Thyroid gland (tissue), 4 donors: ENCODE results near the gene ANKRD27.
"Not testable (repeated sequence)": the region's sequence is repeated elsewhere in the genome, so short reads cannot be mapped to it uniquely, and the experiment has no call there.

Experiments used
- POLR2A ChIP-seq, 2 donors: fragments of 450-650 bp; IDR thresholded peaks; one replicate each; pipeline ENCODE4 v1.6.1; 2017; ENCODE audit warnings: antibody characterized with exemption in 2 of 2, mild to moderate bottlenecking in 2 of 2, moderate library complexity in 1 of 2
- TF ChIP-seq, protein P1 (sequence below), 6 experiments: fragments of 200-600 bp in 3 of 6; fragments of 450-650 bp in 3 of 6; sonication (generic) in 3 of 6; IDR thresholded peaks; one replicate each; pipeline ENCODE4 v1.5.1; 2016 to 2019; ENCODE audit warnings: antibody characterized with exemption in 6 of 6, mild to moderate bottlenecking in 2 of 6, inconsistent platforms in 1 of 6, moderate library complexity in 1 of 6

DNA sequence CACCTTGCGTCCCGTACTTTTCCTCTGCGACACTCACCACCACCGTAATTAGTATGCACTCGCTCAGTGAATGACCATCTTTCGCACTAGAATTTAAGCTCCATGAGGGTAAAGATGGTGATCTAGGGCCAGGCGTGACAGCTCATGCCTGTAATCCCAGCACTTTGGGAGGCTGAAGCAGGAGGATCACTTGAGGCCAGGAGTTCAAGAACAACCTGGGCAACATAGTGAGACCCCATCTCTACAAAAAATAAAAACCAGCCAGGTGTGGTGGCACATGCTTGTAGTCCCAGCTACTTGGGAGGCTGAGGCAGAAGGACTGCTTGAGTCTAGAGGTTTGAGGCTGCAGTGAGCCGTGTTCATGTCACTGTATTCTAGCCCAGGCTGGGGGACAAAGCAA is 18.6 kb downstream of the ANKRD27 start:
- TF ChIP-seq, protein P1, sequence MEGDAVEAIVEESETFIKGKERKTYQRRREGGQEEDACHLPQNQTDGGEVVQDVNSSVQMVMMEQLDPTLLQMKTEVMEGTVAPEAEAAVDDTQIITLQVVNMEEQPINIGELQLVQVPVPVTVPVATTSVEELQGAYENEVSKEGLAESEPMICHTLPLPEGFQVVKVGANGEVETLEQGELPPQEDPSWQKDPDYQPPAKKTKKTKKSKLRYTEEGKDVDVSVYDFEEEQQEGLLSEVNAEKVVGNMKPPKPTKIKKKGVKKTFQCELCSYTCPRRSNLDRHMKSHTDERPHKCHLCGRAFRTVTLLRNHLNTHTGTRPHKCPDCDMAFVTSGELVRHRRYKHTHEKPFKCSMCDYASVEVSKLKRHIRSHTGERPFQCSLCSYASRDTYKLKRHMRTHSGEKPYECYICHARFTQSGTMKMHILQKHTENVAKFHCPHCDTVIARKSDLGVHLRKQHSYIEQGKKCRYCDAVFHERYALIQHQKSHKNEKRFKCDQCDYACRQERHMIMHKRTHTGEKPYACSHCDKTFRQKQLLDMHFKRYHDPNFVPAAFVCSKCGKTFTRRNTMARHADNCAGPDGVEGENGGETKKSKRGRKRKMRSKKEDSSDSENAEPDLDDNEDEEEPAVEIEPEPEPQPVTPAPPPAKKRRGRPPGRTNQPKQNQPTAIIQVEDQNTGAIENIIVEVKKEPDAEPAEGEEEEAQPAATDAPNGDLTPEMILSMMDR (IDR thresholded peaks at IDR 0.05) = not testable (repeated sequence)
- not testable (repeated sequence) for TF ChIP-seq POLR2A (IDR thresholded peaks at IDR 0.05)
